Lower lobe of right lung (tissue), 2 donors: ENCODE data around the gene ZDHHC3. TPM values are rescaled to one million over a fixed set of nuclear protein-coding genes. Genes with fewer than 3 reads are reported as not detected.
A peak's percentile ranks its signal among the peaks of the same experiment; 100 is the strongest.

Experiments
- ATAC-seq, 2 donors: fragments of 200-7000 bp; cut with Tn5 transposase; one replicate each; pipeline ENCODE4 v1.9.1; 2020 to 2022; ENCODE audit warnings: mild to moderate bottlenecking in 2 of 2, moderate library complexity in 2 of 2
- DNase-seq: peaks from one replicate; pipeline ENCODE4 v3.0.0-alpha.2; 2020
- H3K27ac ChIP-seq: fragments of 200-600 bp; one replicate; pipeline ENCODE4 v1.8.0; 2022
- H3K27me3 ChIP-seq: fragments of 200-600 bp; one replicate; pipeline ENCODE4 v1.8.0; 2022; ENCODE audit warnings: low read depth
- H3K36me3 ChIP-seq: fragments of 200-600 bp; one replicate; pipeline ENCODE4 v1.8.0; 2022; ENCODE audit warnings: mild to moderate bottlenecking
- H3K4me1 ChIP-seq: fragments of 200-600 bp; one replicate; pipeline ENCODE4 v1.8.0; 2022
- H3K4me3 ChIP-seq: fragments of 200-600 bp; one replicate; pipeline ENCODE4 v1.8.0; 2022; ENCODE audit warnings: mild to moderate bottlenecking
- H3K9me3 ChIP-seq: fragments of 200-600 bp; one replicate; pipeline ENCODE4 v1.8.0; 2022
- intact Hi-C: fragments of 100-400 bp; cut with DNase I; formaldehyde crosslinking; loops from one replicate; pipeline ENCODE4 v1.11.0; 2022
- total RNA-seq: library from RNA; stranded (reverse); fragmentation: NEBNext Ultra II Directional; extraction: Animal tissue kit (Norgen Biotek cat#: 25700); gene quantifications from one replicate; pipeline ENCODE4 v1.2.1, GENCODE V29; 2021
- TF ChIP-seq, protein P1 (sequence below): fragments of 200-600 bp; IDR thresholded peaks from one replicate; pipeline ENCODE4 v1.8.0; 2022; ENCODE audit warnings: antibody characterized with exemption, mild to moderate bottlenecking
- donor health status: DM: no; HTN: yes; CAD: no; lungs with severe emphysema.

Gene ZDHHC3
- total RNA-seq, 1 donor from 2014 or later = 110 TPM

DNA sequence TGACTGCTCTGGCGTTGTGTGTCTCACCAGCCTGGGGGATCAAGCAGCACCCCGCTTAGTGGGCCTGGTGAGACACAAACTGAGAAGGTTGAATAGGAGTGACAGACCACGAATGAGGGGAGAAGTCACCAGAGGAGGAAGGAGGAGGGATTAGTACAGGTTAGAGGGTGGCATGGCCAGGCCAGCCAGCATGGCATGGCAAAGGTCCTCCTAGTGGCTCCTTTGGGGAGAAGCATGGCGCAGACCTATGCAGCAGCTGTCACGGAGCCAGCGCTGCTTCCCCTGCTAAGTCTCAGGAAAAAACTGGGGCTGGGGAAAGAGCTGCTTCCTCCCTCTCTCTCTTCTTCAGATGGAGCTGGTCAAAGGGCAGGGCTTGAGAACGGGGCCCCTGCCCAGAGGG lies 48.6 kb downstream of the ZDHHC3 start:
- Histone ChIP-seq H3K4me3 (no peak overlapping the region), H3K27ac (no peak overlapping the region), H3K4me1 (peaks cover 12% of the 10 kb centered on the region), H3K9me3 (no peaks in the 10 kb centered on the region), H3K27me3 (no peaks in the 10 kb centered on the region), H3K36me3 (peaks cover 80% of the 10 kb centered on the region)
- TF ChIP-seq, protein P1, sequence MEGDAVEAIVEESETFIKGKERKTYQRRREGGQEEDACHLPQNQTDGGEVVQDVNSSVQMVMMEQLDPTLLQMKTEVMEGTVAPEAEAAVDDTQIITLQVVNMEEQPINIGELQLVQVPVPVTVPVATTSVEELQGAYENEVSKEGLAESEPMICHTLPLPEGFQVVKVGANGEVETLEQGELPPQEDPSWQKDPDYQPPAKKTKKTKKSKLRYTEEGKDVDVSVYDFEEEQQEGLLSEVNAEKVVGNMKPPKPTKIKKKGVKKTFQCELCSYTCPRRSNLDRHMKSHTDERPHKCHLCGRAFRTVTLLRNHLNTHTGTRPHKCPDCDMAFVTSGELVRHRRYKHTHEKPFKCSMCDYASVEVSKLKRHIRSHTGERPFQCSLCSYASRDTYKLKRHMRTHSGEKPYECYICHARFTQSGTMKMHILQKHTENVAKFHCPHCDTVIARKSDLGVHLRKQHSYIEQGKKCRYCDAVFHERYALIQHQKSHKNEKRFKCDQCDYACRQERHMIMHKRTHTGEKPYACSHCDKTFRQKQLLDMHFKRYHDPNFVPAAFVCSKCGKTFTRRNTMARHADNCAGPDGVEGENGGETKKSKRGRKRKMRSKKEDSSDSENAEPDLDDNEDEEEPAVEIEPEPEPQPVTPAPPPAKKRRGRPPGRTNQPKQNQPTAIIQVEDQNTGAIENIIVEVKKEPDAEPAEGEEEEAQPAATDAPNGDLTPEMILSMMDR = no peak
- intact Hi-C loops = no loop called here
- ATAC-seq (no peak), DNase-seq (no peak)

DNA sequence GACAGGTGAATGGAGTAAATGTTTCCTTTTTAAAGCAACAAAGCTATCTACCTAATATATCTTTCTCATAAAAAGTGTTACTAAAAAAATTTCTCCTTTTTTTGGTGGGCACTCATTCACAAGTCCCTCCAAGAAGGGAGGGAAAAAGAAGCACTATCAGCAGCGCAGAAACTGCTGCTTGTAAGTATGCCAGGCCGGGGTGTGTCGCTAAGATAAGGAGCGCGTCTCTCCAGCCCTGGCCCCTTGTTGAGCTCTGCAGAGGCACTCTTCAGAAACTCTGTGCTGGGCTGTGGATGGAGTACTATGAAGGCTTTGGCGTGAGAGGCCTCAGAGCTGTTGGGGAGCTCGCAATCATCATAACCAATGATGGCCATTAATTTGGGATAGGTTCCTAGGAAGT lies 49.1 kb downstream of the ZDHHC3 start:
- TF ChIP-seq, protein P1 = no peak
- Histone ChIP-seq H3K27me3 (no peaks in the 10 kb centered on the region), H3K4me1 (peaks cover 12% of the 10 kb centered on the region), H3K36me3 (peaks cover 81% of the 10 kb centered on the region), H3K27ac (no peak overlapping the region), H3K4me3 (no peak overlapping the region), H3K9me3 (no peaks in the 10 kb centered on the region)
- intact Hi-C loops = no loop called here
- DNase-seq (no peak), ATAC-seq (peak in 1 of 2 donors; percentile 56)

DNA sequence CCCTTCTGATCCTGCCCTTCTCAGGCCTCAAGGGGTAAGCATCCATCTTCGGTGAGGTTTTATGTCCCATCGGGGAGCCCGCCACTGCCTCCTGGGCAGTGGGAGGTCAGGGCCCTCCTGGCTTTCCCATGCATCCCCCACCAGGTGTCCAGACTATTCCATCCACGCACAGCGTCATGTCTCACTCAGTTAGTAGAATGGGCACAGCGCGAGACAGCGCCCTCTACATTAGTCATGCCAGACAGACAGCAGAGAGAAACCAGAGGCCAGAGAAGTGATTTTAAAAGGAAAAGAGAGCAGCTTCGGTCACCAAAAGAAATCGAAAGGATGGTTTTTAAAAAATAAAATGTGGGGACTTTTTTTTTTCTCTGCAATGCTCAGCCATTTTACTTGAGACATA lies 49.8 kb downstream of the ZDHHC3 start:
- H3K4me3 ChIP-seq = no peak overlapping the region
- peaks cover 80% of the 10 kb centered on the region for H3K36me3 ChIP-seq
- ATAC-seq = no peak
- H3K27ac ChIP-seq = no peak overlapping the region
- intact Hi-C loops = no loop called here
- H3K27me3 ChIP-seq = no peaks in the 10 kb centered on the region
- DNase-seq = no peak
- no peaks in the 10 kb centered on the region for H3K9me3 ChIP-seq
- peaks cover 7% of the 10 kb centered on the region for H3K4me1 ChIP-seq
- TF ChIP-seq, protein P1 = no peak

DNA sequence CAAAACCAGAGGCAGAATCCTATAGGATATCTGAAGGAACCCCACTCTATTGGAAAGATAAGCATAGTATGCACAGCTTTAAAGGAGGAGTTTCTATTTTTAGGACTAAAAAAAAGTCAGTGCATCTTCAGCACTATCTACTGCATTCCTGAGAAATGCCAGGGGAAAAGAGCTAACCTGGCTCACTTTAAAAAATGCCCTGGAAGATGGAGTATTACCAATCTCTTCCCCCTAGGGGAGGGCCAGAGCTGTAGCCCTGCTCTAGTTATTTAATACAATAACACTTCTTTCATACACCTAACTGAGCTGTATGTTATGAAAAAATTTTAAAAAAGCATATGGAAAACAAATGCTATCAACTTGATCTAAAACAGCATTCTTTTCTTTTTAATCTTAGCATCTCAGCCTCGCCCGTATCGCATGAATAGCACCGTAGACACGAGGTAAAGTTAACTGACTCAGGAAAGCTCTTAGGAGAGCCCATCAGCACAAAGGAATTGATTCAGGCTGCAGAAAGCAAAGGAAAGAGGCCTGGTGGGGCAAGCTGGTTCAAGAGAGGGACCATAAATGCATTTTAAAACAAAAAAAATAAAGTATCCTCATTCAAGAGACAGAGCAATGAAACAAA lies 51.4 kb downstream of the ZDHHC3 start:
- no peaks in the 10 kb centered on the region for H3K9me3 ChIP-seq
- no peak overlapping the region for H3K4me3 ChIP-seq
- intact Hi-C loops = no loop called here
- H3K4me1 ChIP-seq = peaks cover 5% of the 10 kb centered on the region
- H3K27ac ChIP-seq = no peak overlapping the region
- TF ChIP-seq, protein P1 = no peak
- H3K27me3 ChIP-seq = no peaks in the 10 kb centered on the region
- ATAC-seq (no peak), DNase-seq (no peak)
- H3K36me3 ChIP-seq = peaks cover 72% of the 10 kb centered on the region

DNA sequence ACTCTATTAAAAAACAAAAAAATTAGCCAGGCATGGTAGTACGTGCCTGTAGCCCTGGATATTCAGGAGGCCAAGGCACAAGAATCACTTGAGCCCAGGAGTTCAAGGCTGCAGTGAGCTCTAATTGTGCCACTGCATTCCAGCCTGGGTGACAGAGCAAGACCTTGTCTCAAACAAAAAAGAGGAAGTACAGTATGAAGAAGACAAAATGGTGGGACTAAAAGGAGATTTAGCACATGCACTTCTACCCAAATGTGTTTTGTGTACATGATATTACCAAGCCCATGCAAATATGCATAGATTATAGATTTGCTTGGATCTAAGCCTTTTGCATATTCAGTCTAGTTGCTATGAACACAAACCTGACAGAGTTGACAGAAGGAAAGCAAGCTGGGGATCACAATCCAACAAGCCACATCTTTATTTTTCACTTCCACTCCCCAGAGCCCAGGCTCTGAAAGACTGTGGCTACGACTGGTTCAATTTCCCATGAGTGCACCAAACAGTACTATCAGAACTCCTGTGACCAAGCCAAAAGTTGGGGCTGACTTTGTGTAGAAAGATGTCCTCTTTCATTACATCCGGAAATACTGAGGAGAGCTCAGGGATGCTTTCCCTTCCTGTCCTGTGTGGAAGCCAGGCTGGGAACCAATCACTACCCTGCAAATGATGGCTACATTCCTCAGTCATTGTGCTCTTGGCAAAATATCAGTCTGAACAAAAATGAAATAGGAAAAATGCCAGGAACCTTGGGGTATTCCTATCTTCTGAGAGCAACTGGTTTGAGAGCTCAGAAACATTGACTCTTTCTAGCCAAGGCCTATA lies 52.1 kb downstream of the ZDHHC3 start:
- Histone ChIP-seq H3K36me3 (peaks cover 65% of the 10 kb centered on the region), H3K9me3 (no peaks in the 10 kb centered on the region), H3K27me3 (no peaks in the 10 kb centered on the region), H3K4me1 (peaks cover 5% of the 10 kb centered on the region), H3K4me3 (no peak overlapping the region), H3K27ac (no peak overlapping the region)
- intact Hi-C loops = no loop called here
- DNase-seq = no peak
- no peak for ATAC-seq
- TF ChIP-seq, protein P1 = no peak
